ENCODE results near the gene CROCC2. TPM values are rescaled to one million over a fixed set of nuclear protein-coding genes. Genes with fewer than 3 reads are reported as not detected.

The CROCC2 gene
- total RNA-seq, 2 experiments from 2014 or later: not detected

- Histone ChIP-seq H3K27ac (ENCODE audit: low read depth, low read length, poor library complexity, severe bottlenecking) (no peak overlapping the region), H3K9me3 (ENCODE audit: low read length) (no peaks in the 10 kb centered on the region), H3K4me1 (ENCODE audit: insufficient read depth, low read length, poor library complexity, severe bottlenecking) (peaks cover 12% of the 10 kb centered on the region), H2AFZ (ENCODE audit: low read length) (no peak overlapping the region), H4K20me1 (ENCODE audit: insufficient read depth, low read length) (no peaks in the 10 kb centered on the region), H3K4me2 (ENCODE audit: low read length) (no peak overlapping the region), H3K9me2 (ENCODE audit: insufficient read depth, low read length) (no peaks in the 10 kb centered on the region), H3K4me3 (ENCODE audit: low read depth, low read length, poor library complexity, severe bottlenecking) (no peak overlapping the region), H3K79me2 (ENCODE audit: insufficient read depth, low read depth, low read length) (no peaks in the 10 kb centered on the region), H3K36me3 (ENCODE audit: insufficient read depth, low read length) (no peaks in the 10 kb centered on the region)
- BruUV-seq (replicated peaks): no TSS peak
- ChIA-PET CTCF (ENCODE audit: unreplicated experiment) (no interaction called here), POLR2A (no interaction called here)
- TF ChIP-seq CTCF (conservative IDR thresholded peaks at IDR 0.05; ENCODE audit: low read length) (no peak), EZH2phosphoT487 (IDR thresholded peaks at IDR 0.05; ENCODE audit: borderline replicate concordance, low read depth, low read length) (no peak)
- intact Hi-C loops (cut with micrococcal nuclease; ENCODE audit: unreplicated experiment): no loop called here
- no peak for DNase-seq (ENCODE audit: low spot score)
Observed at GRCh38 chr2:240991378-240992263, 85.5 kb downstream of the CROCC2 start.

GRCh38 chr2:240992572-240993291 is 86.6 kb downstream of the CROCC2 start:
- H3K27ac ChIP-seq (ENCODE audit: low read depth, low read length, poor library complexity, severe bottlenecking): no peak overlapping the region
- H2AFZ ChIP-seq (ENCODE audit: low read length): no peak overlapping the region
- H3K79me2 ChIP-seq (ENCODE audit: insufficient read depth, low read depth, low read length): no peaks in the 10 kb centered on the region
- no peaks in the 10 kb centered on the region for H3K9me2 ChIP-seq (ENCODE audit: insufficient read depth, low read length)
- H3K9me3 ChIP-seq (ENCODE audit: low read length): no peaks in the 10 kb centered on the region
- no peak for TF ChIP-seq CTCF (conservative IDR thresholded peaks at IDR 0.05; ENCODE audit: low read length)
- TF ChIP-seq EZH2phosphoT487 (IDR thresholded peaks at IDR 0.05; ENCODE audit: borderline replicate concordance, low read depth, low read length): no peak
- no peaks in the 10 kb centered on the region for H4K20me1 ChIP-seq (ENCODE audit: insufficient read depth, low read length)
- H3K4me2 ChIP-seq (ENCODE audit: low read length): no peak overlapping the region
- POLR2A ChIA-PET: no interaction called here
- intact Hi-C loops (cut with micrococcal nuclease; ENCODE audit: unreplicated experiment): no loop called here
- CTCF ChIA-PET (ENCODE audit: unreplicated experiment): no interaction called here
- H3K36me3 ChIP-seq (ENCODE audit: insufficient read depth, low read length): no peaks in the 10 kb centered on the region
- no peak for DNase-seq (ENCODE audit: low spot score)
- peaks cover 1% of the 10 kb centered on the region for H3K4me1 ChIP-seq (ENCODE audit: insufficient read depth, low read length, poor library complexity, severe bottlenecking)
- BruUV-seq (replicated peaks): no TSS peak
- H3K4me3 ChIP-seq (ENCODE audit: low read depth, low read length, poor library complexity, severe bottlenecking): no peak overlapping the region
